HG03039 (cell line): ENCODE data around the gene DYNC2H1.

Experiments used
- ATAC-seq: cut with Tn5 transposase; IDR thresholded peaks from one replicate; pipeline ENCODE4 v1.9.1; 2021; ENCODE audit warnings: mild to moderate bottlenecking, moderate library complexity; ENCODE audit not compliant: unreplicated experiment

Gene DYNC2H1

DNA sequence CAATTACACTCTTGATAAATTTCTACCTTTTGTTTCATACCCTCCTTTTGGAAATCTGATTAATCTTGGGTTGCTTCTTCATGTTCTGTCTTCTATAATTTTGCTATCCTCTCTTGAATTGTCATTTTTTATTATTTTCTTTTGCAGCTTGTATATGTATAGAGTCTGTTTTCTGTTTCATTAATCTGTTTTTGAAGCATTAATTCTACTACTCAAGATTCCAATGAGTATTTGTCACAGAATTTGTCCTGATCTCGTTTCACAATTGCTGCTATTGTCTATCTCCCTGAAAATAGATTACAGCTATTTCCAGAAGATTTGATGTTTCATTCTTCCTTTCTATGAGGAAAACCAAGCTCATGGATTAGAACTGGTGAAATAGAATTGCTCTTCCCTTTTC lies 406.1 kb downstream of the DYNC2H1 start:
- no peak for ATAC-seq

DNA sequence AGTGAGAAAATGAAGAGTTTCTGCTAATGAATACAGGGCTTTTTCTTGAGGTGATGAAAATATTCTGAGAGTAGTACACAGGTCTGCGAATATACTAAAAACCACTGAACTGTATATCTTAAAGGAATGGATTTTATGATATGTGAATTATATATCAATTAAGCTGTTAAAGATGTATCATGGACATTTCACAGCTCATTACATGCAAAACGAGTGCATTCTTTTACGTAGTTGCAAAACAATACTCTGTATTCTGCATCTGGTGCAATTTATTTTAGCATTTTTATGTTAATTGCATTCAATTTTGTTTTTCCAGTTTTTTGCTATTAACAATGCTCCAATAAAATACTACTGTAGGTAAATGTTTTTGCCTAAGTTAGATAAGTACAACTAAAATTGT lies 411.6 kb downstream of the DYNC2H1 start:
- no peak for ATAC-seq

DNA sequence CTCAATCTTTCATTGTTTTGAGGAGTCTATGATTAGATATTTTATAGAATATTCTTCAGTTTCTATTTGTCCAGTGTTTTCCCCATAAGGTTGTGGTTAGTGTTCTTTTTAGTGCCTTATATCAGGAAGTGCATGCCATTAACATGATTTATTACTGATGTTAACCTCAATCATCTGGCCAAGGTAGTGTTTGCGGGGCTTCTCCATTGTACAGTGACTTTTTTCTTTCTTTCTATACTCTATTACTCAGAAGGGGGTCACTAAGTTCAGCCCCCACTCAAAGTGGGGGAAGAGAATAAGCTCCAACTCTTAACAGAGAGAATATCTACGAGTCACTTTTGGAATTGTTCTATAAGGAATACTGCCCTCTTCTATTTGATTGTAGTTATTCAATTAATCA lies 415.8 kb downstream of the DYNC2H1 start:
- no peak for ATAC-seq

DNA sequence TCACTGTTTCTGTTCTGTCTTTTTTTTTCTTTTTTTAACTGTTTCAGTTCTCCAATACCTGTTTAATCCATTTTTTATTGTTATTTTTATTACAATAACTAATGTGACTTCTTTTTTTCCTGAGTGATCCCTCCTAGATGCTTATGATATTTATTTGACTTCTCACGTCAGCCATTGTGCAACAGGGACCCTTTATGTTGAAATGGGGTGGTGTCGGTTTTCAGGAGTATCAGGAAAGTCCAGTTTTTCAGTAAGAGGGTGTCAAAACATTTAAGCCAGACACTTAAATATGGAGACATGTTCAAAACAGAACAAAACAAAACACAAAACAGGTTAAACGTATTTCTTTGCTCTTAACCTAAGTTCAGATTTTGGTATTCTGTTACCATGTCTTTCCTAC lies 418.8 kb downstream of the DYNC2H1 start:
- ATAC-seq: no peak

DNA sequence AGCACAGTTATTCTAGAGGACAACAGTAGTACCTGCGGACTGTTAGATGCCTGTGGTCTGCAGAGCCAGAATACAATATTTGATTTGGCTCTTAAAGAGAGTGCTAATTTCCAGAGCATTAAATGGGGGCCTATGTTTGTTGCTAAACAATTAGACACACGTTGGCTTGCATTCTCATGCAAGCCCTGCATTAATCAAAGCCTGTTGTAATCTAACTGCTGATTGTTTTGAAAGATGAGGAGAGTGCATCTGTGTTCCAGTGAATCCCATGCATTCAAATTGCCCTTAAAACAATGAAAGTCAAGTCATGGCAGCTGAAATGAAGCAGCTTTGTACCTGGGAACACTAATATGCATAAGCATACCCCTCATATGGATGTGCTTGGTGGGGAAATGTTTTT lies 419.4 kb downstream of the DYNC2H1 start:
- ATAC-seq: no peak

DNA sequence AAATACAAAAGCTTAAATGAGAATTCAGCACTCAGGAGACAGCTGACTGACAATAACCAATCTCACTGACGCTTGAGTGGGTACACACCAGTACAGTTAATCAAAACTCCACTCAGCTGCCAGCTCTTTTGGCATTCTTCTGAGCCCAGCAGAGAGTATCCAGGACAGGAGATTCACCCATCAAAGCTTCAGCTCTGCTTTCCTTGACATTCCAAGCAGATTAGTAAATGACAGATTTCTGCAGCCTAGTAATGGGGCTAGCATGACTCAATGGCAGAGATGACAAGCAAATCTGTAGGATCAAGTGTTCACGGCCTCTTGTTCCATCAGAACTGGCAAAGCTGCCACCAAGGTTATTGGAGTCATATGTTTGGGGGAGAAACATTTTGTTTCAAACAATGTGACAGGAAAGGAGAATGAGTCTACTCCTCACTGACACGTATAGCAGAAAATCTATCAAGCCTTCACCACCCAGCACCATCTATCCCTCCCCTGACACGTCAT lies 420.0 kb downstream of the DYNC2H1 start:
- no peak for ATAC-seq
